CD4-positive, alpha-beta T cell (primary cell): ENCODE measurements around the gene TALDO1. TPM values are rescaled to one million over a fixed set of nuclear protein-coding genes. Genes with fewer than 3 reads are reported as not detected.
A peak's percentile ranks its signal among the peaks of the same experiment; 100 is the strongest.

Experiments used
- ATAC-seq: fragments of 200-7000 bp; cut with Tn5 transposase; one replicate; pipeline ENCODE4 v1.10.0; 2022; ENCODE audit warnings: mild to moderate bottlenecking; ENCODE audit not compliant: poor library complexity
- CTCF ChIA-PET: fragments of 350-600 bp; sonication (Branson Sonifier 250); formaldehyde crosslinking; loops from one replicate; lab custom pipeline; 2021; ENCODE audit warnings: antibody characterized with exemption, inconsistent platforms; lab: Charles Lee
- POLR2A ChIA-PET: fragments of 350-600 bp; sonication (Branson Sonifier 250); formaldehyde crosslinking; loops from one replicate; lab custom pipeline; 2021; ENCODE audit warnings: antibody characterized with exemption, inconsistent platforms; lab: Charles Lee
- DNase-seq, 14 experiments: peaks; one replicate each; pipeline ENCODE4 v3.0.0-alpha.2; 2013 to 2020; ENCODE audit warnings: mixed read lengths in 2 of 14
- H3K27ac ChIP-seq, 2 donors: one replicate each; pipeline versions ENCODE4 v1.5.1 to v1.7.0; 2013; ENCODE audit warnings: low read length in 2 of 2, low read depth in 1 of 2, mild to moderate bottlenecking in 1 of 2
- H3K27me3 ChIP-seq, 2 experiments: 1 replicate in 1 of 2; 2 replicates in 1 of 2; pipeline versions ENCODE4 v1.6.1 to v1.7.0; 2013; ENCODE audit warnings: low read length in 2 of 2, control low read depth in 1 of 2, mild to moderate bottlenecking in 1 of 2, moderate library complexity in 1 of 2; ENCODE audit not compliant: insufficient read depth in 2 of 2, control insufficient read depth in 1 of 2
- H3K36me3 ChIP-seq: one replicate; pipeline ENCODE4 v1.6.1; 2013; ENCODE audit warnings: low read length, control low read depth; ENCODE audit not compliant: insufficient read depth
- H3K4me1 ChIP-seq: one replicate; pipeline ENCODE4 v1.6.1; 2013; ENCODE audit warnings: low read length, control low read depth; ENCODE audit not compliant: insufficient read depth
- H3K4me3 ChIP-seq: one replicate; pipeline ENCODE4 v1.5.1; 2013; ENCODE audit warnings: mild to moderate bottlenecking, low read length, moderate library complexity
- H3K9me3 ChIP-seq, 2 experiments: 1 replicate in 1 of 2; 2 replicates in 1 of 2; pipeline versions ENCODE4 v1.6.1 to v1.7.0; 2013; ENCODE audit warnings: low read length in 2 of 2, mild to moderate bottlenecking in 2 of 2, control low read depth in 1 of 2, moderate library complexity in 1 of 2; ENCODE audit not compliant: control insufficient read depth in 1 of 2, insufficient read depth in 1 of 2
- H3K27ac Mint-ChIP-seq: one replicate; pipeline ENCODE4 v1.8.0; 2020; ENCODE audit warnings: mixed read lengths
- H3K27me3 Mint-ChIP-seq: one replicate; pipeline ENCODE4 v1.8.0; 2021; ENCODE audit warnings: mixed read lengths
- H3K36me3 Mint-ChIP-seq: one replicate; pipeline ENCODE4 v1.8.0; 2021; ENCODE audit warnings: low read depth, mixed read lengths
- H3K4me1 Mint-ChIP-seq: one replicate; pipeline ENCODE4 v1.8.0; 2021; ENCODE audit warnings: low read depth, mixed read lengths
- H3K4me3 Mint-ChIP-seq: one replicate; pipeline ENCODE4 v1.8.0; 2020; ENCODE audit warnings: mild to moderate bottlenecking, mixed read lengths
- H3K9me3 Mint-ChIP-seq: one replicate; pipeline ENCODE4 v1.8.0; 2020; ENCODE audit warnings: mixed read lengths
- CTCF ChIP-seq: fragments of 200-600 bp; IDR thresholded peaks from one replicate; pipeline ENCODE4 v1.8.0; 2022; ENCODE audit warnings: antibody characterized with exemption, mild to moderate bottlenecking
- intact Hi-C, 2 experiments: fragments of 100-400 bp; cut with DNase I in 1 of 2; cut with micrococcal nuclease in 1 of 2; formaldehyde crosslinking; loops; one replicate each; pipeline versions ENCODE4 v1.15.1 to v1.9.0; 2023 to 2025; cut with DNase I, micrococcal nuclease
- total RNA-seq, 174 experiments: library from RNA in 2 of 174; stranded (reverse) in 2 of 174; gene quantifications; one replicate each; pipeline ENCODE4 v1.2.3 and lab custom pipeline; 2021 to 2026

TALDO1 gene
- total RNA-seq, 2 experiments from 2014 or later = 26.2 to 27.7 TPM

DNA sequence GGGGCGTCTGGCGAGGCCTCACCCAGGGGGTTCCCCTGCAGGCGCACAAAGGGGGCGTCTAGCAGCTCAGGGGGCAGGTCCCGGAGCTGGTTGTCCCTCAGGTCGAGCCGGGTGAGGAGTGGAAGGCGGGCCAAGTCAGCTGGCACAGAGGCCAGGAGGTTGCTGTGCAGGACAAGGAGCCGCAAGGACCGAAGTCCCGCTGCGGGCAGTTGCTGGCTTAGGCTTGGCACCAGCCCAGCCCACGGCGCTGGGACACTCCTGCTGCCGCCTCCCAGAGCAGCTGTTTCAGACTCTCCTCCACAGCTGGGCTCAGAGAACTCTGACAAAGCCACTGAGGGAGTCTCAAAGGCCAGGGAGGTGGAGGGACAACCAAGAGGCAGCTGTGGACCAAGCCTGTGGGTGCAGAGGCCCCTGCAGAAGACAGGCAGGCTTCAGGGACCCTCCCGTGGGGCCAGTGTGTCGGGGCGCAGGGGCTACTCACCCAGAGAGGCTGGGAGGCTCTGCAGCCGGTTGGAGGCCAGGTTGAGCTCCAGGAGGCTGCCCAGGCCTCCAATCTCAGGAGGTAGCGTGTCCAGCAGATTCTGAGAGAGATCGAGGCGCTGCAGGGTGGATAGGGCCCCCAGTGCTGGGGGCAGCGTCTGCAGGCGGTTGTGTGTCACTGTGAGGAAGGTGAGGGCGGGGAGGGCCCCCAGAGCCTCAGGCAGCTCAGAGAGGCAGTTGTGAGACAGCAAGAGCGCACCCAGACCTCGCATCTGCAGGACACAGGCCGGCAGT is 55.6 kb downstream of the TALDO1 start:
- Histone ChIP-seq H3K27ac (no peak overlapping the region), H3K4me3 (no peak overlapping the region), H3K9me3 (no peaks in the 10 kb centered on the region), H3K36me3 (peaks cover 29% of the 10 kb centered on the region), H3K4me1 (peaks cover 44% of the 10 kb centered on the region), H3K27me3 (no peaks in the 10 kb centered on the region)
- Mint-ChIP-seq H3K4me1 (peaks cover 3% of the 10 kb centered on the region), H3K9me3 (no peaks in the 10 kb centered on the region), H3K27me3 (no peaks in the 10 kb centered on the region), H3K27ac (no peak overlapping the region), H3K4me3 (peak overlapping the region; percentile 11), H3K36me3 (no peaks in the 10 kb centered on the region)
- no peak for ATAC-seq
- DNase-seq = no peak
- no peak for TF ChIP-seq CTCF
- ChIA-PET CTCF (no interaction called here), POLR2A (interaction anchor here (1.0 to 5.6 kb wide), 2 partner anchors 10 to 17 kb away, joined by 3 to 31 read pairs; partner anchors contain the start of gene PNPLA2)
- intact Hi-C loops = loop anchor here in 1 of 2 experiments (10.0 kb wide), 1 partner anchor 568 kb away; the partner anchor contains the start of genes PSMD13 and SIRT3

DNA sequence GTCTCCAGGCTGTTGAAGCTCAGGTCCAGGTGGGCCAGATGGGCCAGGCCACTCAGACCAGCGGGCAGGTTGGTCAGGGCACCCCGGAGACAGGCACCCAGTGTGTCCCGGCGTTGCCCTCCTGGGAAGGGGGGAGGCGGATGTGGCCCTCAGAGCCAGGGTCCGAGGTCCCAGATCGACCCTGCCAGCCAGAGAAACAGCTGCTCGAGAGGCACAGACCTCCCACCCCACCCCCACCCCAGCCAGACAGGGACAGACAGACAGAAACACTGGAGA is 56.1 kb downstream of the TALDO1 start:
- no peaks in the 10 kb centered on the region for H3K27me3 ChIP-seq
- no peak overlapping the region for H3K27ac ChIP-seq
- no peak overlapping the region for H3K4me3 ChIP-seq
- H3K9me3 ChIP-seq = no peaks in the 10 kb centered on the region
- H3K27ac Mint-ChIP-seq = no peak overlapping the region
- H3K27me3 Mint-ChIP-seq = no peaks in the 10 kb centered on the region
- H3K36me3 Mint-ChIP-seq = no peaks in the 10 kb centered on the region
- peaks cover 5% of the 10 kb centered on the region for H3K4me1 Mint-ChIP-seq
- ATAC-seq = no peak
- TF ChIP-seq CTCF = no peak
- peaks cover 44% of the 10 kb centered on the region for H3K4me1 ChIP-seq
- H3K9me3 Mint-ChIP-seq = no peaks in the 10 kb centered on the region
- DNase-seq = no peak
- POLR2A ChIA-PET = interaction anchor here (5.6 kb wide), 1 partner anchor 16 kb away, joined by 31 read pairs; the partner anchor contains the start of gene PNPLA2
- H3K36me3 ChIP-seq = peaks cover 29% of the 10 kb centered on the region
- H3K4me3 Mint-ChIP-seq = no peak overlapping the region
- CTCF ChIA-PET = no interaction called here
- intact Hi-C loops = loop anchor here in 1 of 2 experiments (10.0 kb wide), 1 partner anchor 569 kb away; the partner anchor contains the start of genes PSMD13 and SIRT3

GRCh38 chr11:803770-804598 is 56.7 kb downstream of the TALDO1 start:
- peaks cover 11% of the 10 kb centered on the region for H3K4me1 Mint-ChIP-seq
- CTCF ChIA-PET = no interaction called here

More at GRCh38 chr11:803770-804598, 56.7 kb downstream of the TALDO1 start:
- ATAC-seq = no peak
- POLR2A ChIA-PET = interaction anchor here (0.8 to 5.6 kb wide), 3 partner anchors 16 to 268 kb away, joined by 3 to 31 read pairs (median 3); partner anchors contain the start of gene PNPLA2
- Histone ChIP-seq H3K4me3 (peak overlapping the region; percentile 79), H3K9me3 (no peaks in the 10 kb centered on the region), H3K27ac (peak overlapping the region; percentile 57 to 81), H3K4me1 (peaks cover 44% of the 10 kb centered on the region), H3K36me3 (peaks cover 29% of the 10 kb centered on the region), H3K27me3 (no peaks in the 10 kb centered on the region)
- Mint-ChIP-seq H3K27me3 (no peaks in the 10 kb centered on the region), H3K9me3 (no peaks in the 10 kb centered on the region), H3K27ac (peak overlapping the region; percentile 47), H3K36me3 (no peaks in the 10 kb centered on the region), H3K4me3 (peak overlapping the region; percentile 81)
- intact Hi-C loops = loop anchor here in 1 of 2 experiments (10.0 kb wide), 1 partner anchor 569 kb away; the partner anchor contains the start of genes PSMD13 and SIRT3
- no peak for DNase-seq
- TF ChIP-seq CTCF = no peak
